COLO829 (cell line): ENCODE measurements around the gene PLEKHA6.
"Not testable (repeated sequence)": the region's sequence is repeated elsewhere in the genome, so short reads cannot be mapped to it uniquely, and the experiment has no call there.

Experiments
- DNase-seq: peaks from one replicate; pipeline ENCODE4 v3.0.0; 2012; ENCODE audit warnings: low spot score

Gene PLEKHA6

GRCh38 chr1:204241050-204241449 is 118.7 kb downstream of the PLEKHA6 start:
- DNase-seq: no peak

GRCh38 chr1:204240233-204240632 is 119.5 kb downstream of the PLEKHA6 start:
- no peak for DNase-seq

GRCh38 chr1:204239401-204239800 is 120.3 kb downstream of the PLEKHA6 start:
- DNase-seq: not testable (repeated sequence)

- DNase-seq: not testable (repeated sequence)
Observed at GRCh38 chr1:204238520-204238919, 121.2 kb downstream of the PLEKHA6 start.

GRCh38 chr1:204237515-204237914 is 122.2 kb downstream of the PLEKHA6 start:
- DNase-seq: not testable (repeated sequence)

GRCh38 chr1:204232526-204232925 is 127.2 kb downstream of the PLEKHA6 start:
- no peak for DNase-seq

GRCh38 chr1:204230211-204230610 is 129.5 kb downstream of the PLEKHA6 start:
- no peak for DNase-seq

GRCh38 chr1:204228896-204229295 is 130.8 kb downstream of the PLEKHA6 start:
- no peak for DNase-seq

- no peak for DNase-seq
Observed at GRCh38 chr1:204227996-204228785, 131.5 kb downstream of the PLEKHA6 start.

- DNase-seq: no peak
Observed at GRCh38 chr1:204227351-204227750, 132.4 kb downstream of the PLEKHA6 start.

- no peak for DNase-seq
Observed at GRCh38 chr1:204225841-204226735, 133.6 kb downstream of the PLEKHA6 start.

- no peak for DNase-seq
Observed at GRCh38 chr1:204224655-204225054, 135.1 kb downstream of the PLEKHA6 start.

GRCh38 chr1:204223129-204223860 is 136.4 kb downstream of the PLEKHA6 start:
- no peak for DNase-seq

- no peak for DNase-seq
Observed at GRCh38 chr1:204222764-204223055, 137.0 kb downstream of the PLEKHA6 start.

GRCh38 chr1:204222006-204222763 is 137.5 kb downstream of the PLEKHA6 start:
- DNase-seq: no peak

GRCh38 chr1:204221271-204221670 is 138.5 kb downstream of the PLEKHA6 start:
- no peak for DNase-seq

GRCh38 chr1:204219971-204220616 is 139.6 kb downstream of the PLEKHA6 start:
- no peak for DNase-seq

- DNase-seq: no peak
Observed at GRCh38 chr1:204218552-204218951, 141.2 kb downstream of the PLEKHA6 start.

GRCh38 chr1:204217648-204218000 is 142.1 kb downstream of the PLEKHA6 start:
- DNase-seq: no peak

GRCh38 chr1:204216880-204217647 is 142.7 kb downstream of the PLEKHA6 start:
- DNase-seq: no peak

GRCh38 chr1:204216236-204216635 is 143.5 kb downstream of the PLEKHA6 start:
- no peak for DNase-seq
